IMR-90 (cell line): ENCODE data around the gene PTPRG.

Source experiments
- CTCF ChIP-seq: conservative IDR thresholded peaks from 2 replicates; pipeline ENCODE4 v1.5.1; 2012; ENCODE audit warnings: mild to moderate bottlenecking, low read depth, low read length, improper control_type of control experiment
- MXI1 ChIP-seq: IDR thresholded peaks from 2 replicates; pipeline ENCODE4 v1.6.1; 2012; ENCODE audit warnings: low read depth, mild to moderate bottlenecking, low read length, moderate library complexity, borderline replicate concordance
- POLR2A ChIP-seq: IDR thresholded peaks from 2 replicates; pipeline ENCODE4 v1.6.1; 2012; ENCODE audit warnings: mild to moderate bottlenecking, low read depth, low read length

DNA sequence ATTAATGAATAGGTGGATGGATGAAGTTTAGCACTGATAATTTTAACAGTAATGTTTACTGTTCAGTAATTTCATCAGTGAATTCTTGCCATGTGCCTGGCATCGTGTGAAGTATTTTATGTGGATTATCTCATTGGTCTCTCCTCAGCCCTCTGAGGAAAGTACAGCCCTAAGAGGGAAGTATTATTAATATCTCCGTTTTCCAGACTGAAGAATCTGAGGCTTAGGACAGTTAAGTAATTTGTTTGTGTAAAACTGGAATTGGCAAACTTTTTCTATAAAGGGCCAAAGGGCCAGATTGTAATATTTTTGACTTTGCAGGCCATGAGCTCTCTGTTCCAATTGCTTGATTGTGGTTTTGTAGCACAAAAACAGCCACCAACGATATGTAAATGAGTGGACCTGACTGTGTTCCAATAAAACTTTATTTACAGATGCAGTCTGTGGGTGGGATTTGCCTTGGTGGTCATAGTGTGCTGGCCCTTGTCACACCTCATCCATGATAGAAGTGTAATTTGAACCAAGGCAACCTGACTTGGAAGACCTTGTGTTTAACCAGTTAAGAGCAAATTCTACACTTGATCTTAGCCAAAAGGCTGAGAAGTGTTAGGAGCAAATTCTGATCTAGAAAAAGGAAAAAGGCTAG lies 556.7 kb downstream of the PTPRG start:
- TF ChIP-seq CTCF (no peak), MXI1 (no peak), POLR2A (no peak)
